HEK293 (cell line): ENCODE results near the gene C1orf35.

Experiments used
- CTCF ChIA-PET: fragments of 350-600 bp; formaldehyde crosslinking; extraction: SDS; loops from one replicate; lab custom pipeline; 2021; ENCODE audit warnings: antibody characterized with exemption; lab: Yijun Ruan, JAX
- POLR2A ChIA-PET: fragments of 300-600 bp; formaldehyde crosslinking; extraction: SDS; loops from one replicate; lab custom pipeline; 2020; ENCODE audit warnings: antibody characterized with exemption, inconsistent platforms; lab: Yijun Ruan, JAX
- H3K27ac ChIP-seq: fragments of 200-500 bp; sonication (Bioruptor generic); 2 replicates; pipeline ENCODE4 v1.5.1; 2014; ENCODE audit warnings: low read depth, low read length, control low read depth, inconsistent platforms; ENCODE audit errors: extremely low read depth
- H3K36me3 ChIP-seq, 2 experiments: fragments of 200-500 bp in 1 of 2; sonication (Bioruptor generic) in 1 of 2; 1 replicate in 1 of 2; 2 replicates in 1 of 2; pipeline ENCODE4 v1.5.1; 2014 to 2017; ENCODE audit warnings: inconsistent platforms in 2 of 2, low read length in 2 of 2; ENCODE audit not compliant: control insufficient read depth in 2 of 2, insufficient read depth in 1 of 2
- H3K4me1 ChIP-seq: fragments of 200-500 bp; sonication (Bioruptor generic); 2 replicates; pipeline ENCODE4 v1.5.1; 2014; ENCODE audit warnings: mild to moderate bottlenecking, low read length, inconsistent platforms; ENCODE audit not compliant: control insufficient read depth, insufficient read depth
- H3K4me3 ChIP-seq: 2 replicates; pipeline ENCODE4 v1.5.1; 2011; ENCODE audit warnings: low read depth, mild to moderate bottlenecking, control low read depth, low read length, moderate library complexity
- H3K9me3 ChIP-seq: fragments of 200-500 bp; sonication (Bioruptor generic); 2 replicates; pipeline ENCODE4 v1.5.1; 2014; ENCODE audit warnings: low read depth, low read length, inconsistent platforms; ENCODE audit not compliant: control insufficient read depth, insufficient read depth
- EGR2 ChIP-seq: fragments of 450-650 bp; formaldehyde crosslinking; IDR thresholded peaks from 2 replicates; pipeline ENCODE4 v1.5.1; 2016; ENCODE audit warnings: low read depth, missing biosample characterization, missing genetic modification characterization
- GFI1B ChIP-seq: fragments of 450-650 bp; formaldehyde crosslinking; IDR thresholded peaks from 2 replicates; pipeline ENCODE4 v1.5.1; 2016; ENCODE audit warnings: missing biosample characterization, missing genetic modification characterization
- GLI2 ChIP-seq: fragments of 450-650 bp; formaldehyde crosslinking; IDR thresholded peaks from 2 replicates; pipeline ENCODE4; 2017; ENCODE audit warnings: missing biosample characterization, missing genetic modification characterization, low read depth, borderline replicate concordance
- PRDM4 ChIP-seq: fragments of 450-650 bp; formaldehyde crosslinking; IDR thresholded peaks from 2 replicates; pipeline ENCODE4 v1.5.1; 2017; ENCODE audit warnings: missing biosample characterization, missing genetic modification characterization
- ZBTB10 ChIP-seq: fragments of 450-650 bp; formaldehyde crosslinking; IDR thresholded peaks from 2 replicates; pipeline ENCODE4 v1.5.1; 2016; ENCODE audit warnings: missing biosample characterization, missing genetic modification characterization
- ZBTB20 ChIP-seq: fragments of 450-650 bp; formaldehyde crosslinking; IDR thresholded peaks from 2 replicates; pipeline ENCODE4 v1.5.1; 2016; ENCODE audit warnings: missing biosample characterization, missing genetic modification characterization
- ZIC2 ChIP-seq: fragments of 450-650 bp; formaldehyde crosslinking; IDR thresholded peaks from 2 replicates; pipeline ENCODE4 v1.5.1; 2016; ENCODE audit warnings: missing biosample characterization, missing genetic modification characterization
- ZNF148 ChIP-seq: fragments of 450-650 bp; formaldehyde crosslinking; IDR thresholded peaks from 2 replicates; pipeline ENCODE4 v1.5.0; 2017; ENCODE audit warnings: missing biosample characterization, missing genetic modification characterization, borderline replicate concordance
- ZNF157 ChIP-seq: fragments of 450-650 bp; formaldehyde crosslinking; IDR thresholded peaks from 2 replicates; pipeline ENCODE4 v1.5.1; 2016; ENCODE audit warnings: missing biosample characterization, missing genetic modification characterization
- ZNF175 ChIP-seq: fragments of 450-650 bp; formaldehyde crosslinking; IDR thresholded peaks from 2 replicates; pipeline ENCODE4 v1.5.1; 2016; ENCODE audit warnings: missing biosample characterization, missing genetic modification characterization
- ZNF2 ChIP-seq: fragments of 450-650 bp; formaldehyde crosslinking; IDR thresholded peaks from 2 replicates; pipeline ENCODE4 v1.5.1; 2016; ENCODE audit warnings: missing biosample characterization, missing genetic modification characterization
- ZNF37A ChIP-seq: fragments of 450-650 bp; IDR thresholded peaks from 2 replicates; pipeline ENCODE4 v1.5.1; 2018; ENCODE audit warnings: missing biosample characterization, missing genetic modification characterization
- ZNF423 ChIP-seq: fragments of 450-650 bp; formaldehyde crosslinking; IDR thresholded peaks from 2 replicates; pipeline ENCODE4 v1.5.1; 2016; ENCODE audit warnings: missing biosample characterization, missing genetic modification characterization
- ZNF449 ChIP-seq: fragments of 450-650 bp; formaldehyde crosslinking; IDR thresholded peaks from 2 replicates; pipeline ENCODE4 v1.5.1; 2017; ENCODE audit warnings: missing biosample characterization, mild to moderate bottlenecking, missing genetic modification characterization, moderate library complexity
- ZNF510 ChIP-seq: fragments of 450-650 bp; formaldehyde crosslinking; IDR thresholded peaks from 2 replicates; pipeline ENCODE4 v1.5.1; 2018; ENCODE audit warnings: mild to moderate bottlenecking, missing genetic modification characterization, missing biosample characterization; ENCODE audit not compliant: insufficient replicate concordance
- ZNF571 ChIP-seq: fragments of 450-650 bp; formaldehyde crosslinking; IDR thresholded peaks from 2 replicates; pipeline ENCODE4 v1.5.0; 2017; ENCODE audit warnings: missing biosample characterization, missing genetic modification characterization
- ZNF585B ChIP-seq: fragments of 450-650 bp; formaldehyde crosslinking; IDR thresholded peaks from 2 replicates; pipeline ENCODE4 v1.5.1; 2016; ENCODE audit warnings: missing biosample characterization, missing genetic modification characterization
- ZNF626 ChIP-seq: fragments of 450-650 bp; sonication (Bioruptor Pico); formaldehyde crosslinking; IDR thresholded peaks from 2 replicates; pipeline ENCODE4 v1.5.1; 2018; ENCODE audit warnings: missing biosample characterization, missing genetic modification characterization, inconsistent platforms
- ZNF654 ChIP-seq: fragments of 450-650 bp; formaldehyde crosslinking; IDR thresholded peaks from 2 replicates; pipeline ENCODE4 v1.5.1; 2016; ENCODE audit warnings: low read depth, missing biosample characterization, missing genetic modification characterization
- ZNF792 ChIP-seq: fragments of 450-650 bp; formaldehyde crosslinking; IDR thresholded peaks from 2 replicates; pipeline ENCODE4 v1.5.1; 2016; ENCODE audit warnings: missing biosample characterization, missing genetic modification characterization
- ZSCAN5A ChIP-seq: fragments of 450-650 bp; formaldehyde crosslinking; IDR thresholded peaks from 2 replicates; pipeline ENCODE4 v1.5.1; 2016; ENCODE audit warnings: missing biosample characterization, missing genetic modification characterization
- TF ChIP-seq, protein P1 (sequence below): fragments of 450-650 bp; formaldehyde crosslinking; IDR thresholded peaks from 2 replicates; pipeline ENCODE4 v1.5.1; 2016; ENCODE audit warnings: missing biosample characterization, missing genetic modification characterization
- TF ChIP-seq, protein P2 (sequence below): IDR thresholded peaks from 2 replicates; pipeline ENCODE4 v1.6.1; 2011; ENCODE audit warnings: mild to moderate bottlenecking, low read depth, low read length, borderline replicate concordance

The C1orf35 gene

GRCh38 chr1:228071839-228072657, 31.1 kb downstream of the C1orf35 start (continued):
- TF ChIP-seq, protein P1, sequence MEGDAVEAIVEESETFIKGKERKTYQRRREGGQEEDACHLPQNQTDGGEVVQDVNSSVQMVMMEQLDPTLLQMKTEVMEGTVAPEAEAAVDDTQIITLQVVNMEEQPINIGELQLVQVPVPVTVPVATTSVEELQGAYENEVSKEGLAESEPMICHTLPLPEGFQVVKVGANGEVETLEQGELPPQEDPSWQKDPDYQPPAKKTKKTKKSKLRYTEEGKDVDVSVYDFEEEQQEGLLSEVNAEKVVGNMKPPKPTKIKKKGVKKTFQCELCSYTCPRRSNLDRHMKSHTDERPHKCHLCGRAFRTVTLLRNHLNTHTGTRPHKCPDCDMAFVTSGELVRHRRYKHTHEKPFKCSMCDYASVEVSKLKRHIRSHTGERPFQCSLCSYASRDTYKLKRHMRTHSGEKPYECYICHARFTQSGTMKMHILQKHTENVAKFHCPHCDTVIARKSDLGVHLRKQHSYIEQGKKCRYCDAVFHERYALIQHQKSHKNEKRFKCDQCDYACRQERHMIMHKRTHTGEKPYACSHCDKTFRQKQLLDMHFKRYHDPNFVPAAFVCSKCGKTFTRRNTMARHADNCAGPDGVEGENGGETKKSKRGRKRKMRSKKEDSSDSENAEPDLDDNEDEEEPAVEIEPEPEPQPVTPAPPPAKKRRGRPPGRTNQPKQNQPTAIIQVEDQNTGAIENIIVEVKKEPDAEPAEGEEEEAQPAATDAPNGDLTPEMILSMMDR (tag by site-specific recombination) = peak; percentile 65; the same call in 1 of the 2 replicates
- no peak for TF ChIP-seq ZNF37A (tag by site-specific recombination)
- TF ChIP-seq ZNF423 = no peak
- TF ChIP-seq ZNF2 (tag by site-specific recombination) = 0 out of 2 replicates have a peak, but pooled peaks have one; percentile 39
- TF ChIP-seq ZNF510 (tag by site-specific recombination) = no peak
- TF ChIP-seq ZNF585B (tag by site-specific recombination) = no peak
- TF ChIP-seq ZNF654 = no peak
- TF ChIP-seq ZNF626 = no peak
- TF ChIP-seq ZIC2 = no peak
- TF ChIP-seq, protein P2, sequence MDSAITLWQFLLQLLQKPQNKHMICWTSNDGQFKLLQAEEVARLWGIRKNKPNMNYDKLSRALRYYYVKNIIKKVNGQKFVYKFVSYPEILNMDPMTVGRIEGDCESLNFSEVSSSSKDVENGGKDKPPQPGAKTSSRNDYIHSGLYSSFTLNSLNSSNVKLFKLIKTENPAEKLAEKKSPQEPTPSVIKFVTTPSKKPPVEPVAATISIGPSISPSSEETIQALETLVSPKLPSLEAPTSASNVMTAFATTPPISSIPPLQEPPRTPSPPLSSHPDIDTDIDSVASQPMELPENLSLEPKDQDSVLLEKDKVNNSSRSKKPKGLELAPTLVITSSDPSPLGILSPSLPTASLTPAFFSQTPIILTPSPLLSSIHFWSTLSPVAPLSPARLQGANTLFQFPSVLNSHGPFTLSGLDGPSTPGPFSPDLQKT = no peak
- peak; percentile 48; the same call in 1 of the 2 replicates for TF ChIP-seq ZSCAN5A (tag by site-specific recombination)
- TF ChIP-seq GFI1B (tag by site-specific recombination) = no peak
- no peak for TF ChIP-seq ZNF792

DNA sequence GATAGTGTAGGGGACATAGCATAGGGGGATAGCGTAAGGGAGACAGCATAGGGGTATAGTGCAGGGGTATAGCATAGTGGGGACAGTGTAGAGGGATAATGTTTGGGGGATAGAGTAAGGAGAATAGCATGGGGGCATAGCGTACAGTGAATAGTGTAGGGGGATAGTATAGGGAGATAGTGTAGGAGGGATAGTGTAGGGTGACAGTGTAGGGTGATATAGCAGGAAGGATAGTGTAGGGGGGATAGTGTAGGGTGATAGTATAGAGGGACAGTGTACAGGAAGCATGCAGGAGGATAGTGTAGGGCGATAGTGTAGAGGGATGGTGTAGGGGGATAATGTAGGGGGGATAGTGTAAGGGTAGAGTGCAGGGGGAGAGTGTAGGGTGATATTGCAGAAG, 32.3 kb downstream of the C1orf35 start:
- Histone ChIP-seq H3K4me3 (no peak overlapping the region), H3K36me3 (no peaks in the 10 kb centered on the region), H3K9me3 (no peaks in the 10 kb centered on the region), H3K4me1 (no peaks in the 10 kb centered on the region), H3K27ac (no peak overlapping the region)
- POLR2A ChIA-PET = no interaction called here
- CTCF ChIA-PET = no interaction called here
- TF ChIP-seq PRDM4 (no peak), EGR2 (tag by site-specific recombination) (peak; percentile 73), ZNF449 (tag by site-specific recombination) (no peak), ZBTB10 (peak; percentile 37; the same call in 1 of the 2 replicates), ZNF175 (tag by site-specific recombination) (no peak), ZNF571 (tag by site-specific recombination) (no peak), ZBTB20 (tag by site-specific recombination) (no peak), ZNF157 (0 out of 2 replicates have a peak, but pooled peaks have one; percentile 17), GLI2 (tag by site-specific recombination) (no peak), ZNF148 (peak; percentile 24; the same call in 1 of the 2 replicates)
